NT2/D1 (cell line): ENCODE data around the gene TBCK.

Experiments
- SUZ12 ChIP-seq: IDR thresholded peaks from 2 replicates; pipeline ENCODE4 v1.6.1; 2011; ENCODE audit not compliant: insufficient read length, insufficient read depth; ENCODE audit errors: extremely low read depth
- ZNF274 ChIP-seq: IDR thresholded peaks from 2 replicates; pipeline ENCODE4 v1.6.1; 2011; ENCODE audit warnings: mild to moderate bottlenecking, low read depth, low read length

- TF ChIP-seq SUZ12 (no peak), ZNF274 (no peak)
Observed at GRCh38 chr4:106051514-106051913, 264.5 kb downstream of the TBCK start.
